C4-2B (cell line): ENCODE data around the gene GPR160.
"Not testable (repeated sequence)": the region's sequence is repeated elsewhere in the genome, so short reads cannot be mapped to it uniquely, and the experiment has no call there.

Experiments used
- H3K27ac ChIP-seq: fragments of 450-650 bp; 2 replicates; pipeline ENCODE4 v1.5.1; 2017
- CTCF ChIP-seq: fragments of 450-650 bp; conservative IDR thresholded peaks from 2 replicates; pipeline ENCODE4 v1.5.1; 2017; ENCODE audit warnings: mild to moderate bottlenecking
- ZFX ChIP-seq: fragments of 450-650 bp; IDR thresholded peaks from 2 replicates; pipeline ENCODE4 v1.6.1; 2017

GPR160 gene

GRCh38 chr3:170012683-170013400 is 25.0 kb upstream of the GPR160 start:
- TF ChIP-seq CTCF, result no peak
- no peak for TF ChIP-seq ZFX
- no peak overlapping the region for H3K27ac ChIP-seq

GRCh38 chr3:170016057-170016456 is 21.7 kb upstream of the GPR160 start:
- no peak overlapping the region for H3K27ac ChIP-seq
- TF ChIP-seq ZFX, result no peak
- TF ChIP-seq CTCF, result no peak

- not testable (repeated sequence) for H3K27ac ChIP-seq
Measured at GRCh38 chr3:170019306-170019705, 18.5 kb upstream of the GPR160 start.

DNA sequence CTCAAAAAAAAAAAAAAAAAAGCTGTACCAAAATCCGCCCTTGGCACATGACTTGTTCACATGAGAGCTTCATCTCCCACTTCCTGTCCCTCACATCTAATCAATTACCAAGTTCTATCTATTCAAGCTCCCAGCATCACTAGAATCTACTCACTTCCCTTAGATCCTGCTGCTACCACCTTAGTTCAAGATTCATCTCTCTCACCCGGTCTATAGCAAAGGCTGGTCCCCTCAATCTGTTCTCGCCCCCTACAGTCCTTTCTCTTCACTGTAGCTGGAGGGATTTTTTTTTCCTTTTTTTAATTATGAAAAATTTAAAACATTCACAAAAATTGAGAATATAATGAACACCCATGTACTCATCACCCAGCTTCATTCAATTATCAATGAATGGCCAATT is 16.7 kb upstream of the GPR160 start:
- TF ChIP-seq CTCF, result no peak; the same call in 1 of the 2 replicates
- no peak for TF ChIP-seq ZFX
- no peak overlapping the region for H3K27ac ChIP-seq

GRCh38 chr3:170022336-170022735 is 15.5 kb upstream of the GPR160 start:
- H3K27ac ChIP-seq, result no peak overlapping the region
- TF ChIP-seq ZFX (no peak), CTCF (no peak)

DNA sequence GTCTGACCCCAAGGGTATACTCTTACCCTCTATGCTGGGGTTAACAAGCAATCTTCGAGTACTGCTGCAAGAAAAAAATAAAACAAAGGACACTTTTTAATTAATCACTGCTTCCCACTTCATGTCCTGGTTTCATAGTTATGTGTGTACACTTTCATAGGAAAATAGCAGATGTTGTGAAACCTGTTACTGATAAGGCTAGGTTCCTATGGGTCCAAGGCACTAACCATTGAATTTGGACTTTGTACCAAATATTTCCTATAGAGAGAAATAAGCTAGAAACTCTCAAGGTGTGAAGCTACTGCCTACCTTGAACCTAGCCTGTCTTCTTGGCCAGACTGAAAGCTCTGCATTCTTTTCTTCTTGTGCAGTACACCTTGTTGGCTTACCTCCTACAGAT is 14.6 kb upstream of the GPR160 start:
- TF ChIP-seq CTCF (no peak), ZFX (no peak)

GRCh38 chr3:170024581-170024980 is 13.2 kb upstream of the GPR160 start:
- no peak overlapping the region for H3K27ac ChIP-seq
- TF ChIP-seq ZFX (no peak), CTCF (no peak)

More for the DNA sequence above, 14.6 kb upstream of the GPR160 start:
- H3K27ac ChIP-seq, result no peak overlapping the region
